HepG2 (cell line): ENCODE results near the gene ACVRL1. TPM values are rescaled to one million over a fixed set of nuclear protein-coding genes. Genes with fewer than 3 reads are reported as not detected.

Source experiments
- E2F5 ChIP-seq: sonication (generic); formaldehyde crosslinking; conservative IDR thresholded peaks from 2 replicates; pipeline ENCODE4 v1.4.0; 2020; ENCODE audit warnings: missing genetic modification reagents
- MED13 ChIP-seq: sonication (generic); formaldehyde crosslinking; IDR thresholded peaks from 2 replicates; pipeline ENCODE4 v1.5.0; 2020; ENCODE audit warnings: missing genetic modification reagents
- NFKB2 ChIP-seq: sonication (generic); formaldehyde crosslinking; IDR thresholded peaks from 2 replicates; pipeline ENCODE4 v1.4.0; 2020; ENCODE audit warnings: missing genetic modification reagents, borderline replicate concordance
- PHB2 ChIP-seq: fragments of 450-650 bp; IDR thresholded peaks from 2 replicates; pipeline ENCODE4 v1.6.1; 2018; ENCODE audit not compliant: partially characterized antibody
- RAD51 ChIP-seq: fragments of 450-650 bp; IDR thresholded peaks from 2 replicates; pipeline ENCODE4 v1.6.1; 2016; ENCODE audit warnings: borderline replicate concordance
- RNF2 ChIP-seq: fragments of 450-650 bp; conservative IDR thresholded peaks from 2 replicates; pipeline ENCODE4 v1.6.1; 2016; ENCODE audit warnings: low read depth
- ZBTB26 ChIP-seq: IDR thresholded peaks from 2 replicates; pipeline ENCODE4 v1.6.1; 2016; ENCODE audit warnings: missing compliant biosample characterization, missing genetic modification reagents, borderline replicate concordance
- ZNF136 ChIP-seq: sonication (generic); formaldehyde crosslinking; IDR thresholded peaks from 2 replicates; pipeline ENCODE4 v1.8.1; 2022; ENCODE audit warnings: low read depth, mild to moderate bottlenecking, moderate library complexity, missing genetic modification reagents
- polyA plus RNA-seq, 8 experiments: library from polyadenylated mRNA; depleted of rRNA in 3 of 8; stranded (reverse) in 7 of 8; unstranded in 1 of 8; fragments of >200 nt; fragmentation: Illumina TruSeq in 4 of 8; extraction: Trizol in 4 of 8; gene quantifications; 2 replicates each; pipeline versions ENCODE4 v1.2.1 to v1.2.3, GENCODE V29; 2011 to 2016; ENCODE audit warnings: low read depth in 4 of 8, missing spikeins in 1 of 8, mixed read lengths in 1 of 8; ENCODE audit not compliant: insufficient read depth in 1 of 8
- total RNA-seq, 5 experiments: library from RNA; depleted of rRNA; stranded (reverse); fragments of >200 nt; fragmentation: Illumina TruSeq; extraction: Trizol; gene quantifications; 2 replicates each; pipeline ENCODE4 v1.2.3, GENCODE V29; 2016; ENCODE audit warnings: low read depth in 1 of 5
- TF ChIP-seq, protein P1 (sequence below): sonication (generic); formaldehyde crosslinking; IDR thresholded peaks from 2 replicates; pipeline ENCODE4 v1.8.0; 2022; ENCODE audit warnings: mild to moderate bottlenecking, missing genetic modification reagents, moderate library complexity
- TF ChIP-seq, protein P2 (sequence below): sonication (generic); formaldehyde crosslinking; conservative IDR thresholded peaks from 2 replicates; pipeline ENCODE4 v1.4.0; 2020; ENCODE audit warnings: missing genetic modification reagents

Gene ACVRL1
- total and polyA plus RNA-seq, 2 of the 13 experiments (the other 11 are each of a cell fraction or from before 2014, with no cell fraction given) = not detected

DNA sequence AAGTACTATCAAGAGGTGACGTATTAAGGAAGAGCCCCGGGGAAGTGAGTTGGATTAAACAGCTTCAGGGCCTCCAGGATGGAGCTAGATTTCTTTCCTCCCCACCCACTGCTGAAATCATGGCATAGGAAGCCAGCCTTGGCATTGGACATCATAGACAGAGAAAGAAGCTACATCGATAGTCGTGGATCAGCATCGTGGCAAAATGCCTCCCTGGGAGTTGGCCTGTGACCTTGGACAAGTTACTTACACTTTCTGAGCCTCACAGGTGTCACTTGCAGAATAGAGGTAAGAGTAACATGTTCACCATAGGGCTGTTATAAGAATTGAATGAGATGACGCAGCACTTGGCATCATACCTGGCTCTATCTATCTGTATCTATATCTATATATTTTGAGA is 13.5 kb upstream of the ACVRL1 start (continued):
- TF ChIP-seq, protein P1, sequence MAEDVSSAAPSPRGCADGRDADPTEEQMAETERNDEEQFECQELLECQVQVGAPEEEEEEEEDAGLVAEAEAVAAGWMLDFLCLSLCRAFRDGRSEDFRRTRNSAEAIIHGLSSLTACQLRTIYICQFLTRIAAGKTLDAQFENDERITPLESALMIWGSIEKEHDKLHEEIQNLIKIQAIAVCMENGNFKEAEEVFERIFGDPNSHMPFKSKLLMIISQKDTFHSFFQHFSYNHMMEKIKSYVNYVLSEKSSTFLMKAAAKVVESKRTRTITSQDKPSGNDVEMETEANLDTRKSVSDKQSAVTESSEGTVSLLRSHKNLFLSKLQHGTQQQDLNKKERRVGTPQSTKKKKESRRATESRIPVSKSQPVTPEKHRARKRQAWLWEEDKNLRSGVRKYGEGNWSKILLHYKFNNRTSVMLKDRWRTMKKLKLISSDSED (CRISPR knock-in tag) = no peak
- no peak for TF ChIP-seq ZNF136 (CRISPR knock-in tag)
- TF ChIP-seq, protein P2, sequence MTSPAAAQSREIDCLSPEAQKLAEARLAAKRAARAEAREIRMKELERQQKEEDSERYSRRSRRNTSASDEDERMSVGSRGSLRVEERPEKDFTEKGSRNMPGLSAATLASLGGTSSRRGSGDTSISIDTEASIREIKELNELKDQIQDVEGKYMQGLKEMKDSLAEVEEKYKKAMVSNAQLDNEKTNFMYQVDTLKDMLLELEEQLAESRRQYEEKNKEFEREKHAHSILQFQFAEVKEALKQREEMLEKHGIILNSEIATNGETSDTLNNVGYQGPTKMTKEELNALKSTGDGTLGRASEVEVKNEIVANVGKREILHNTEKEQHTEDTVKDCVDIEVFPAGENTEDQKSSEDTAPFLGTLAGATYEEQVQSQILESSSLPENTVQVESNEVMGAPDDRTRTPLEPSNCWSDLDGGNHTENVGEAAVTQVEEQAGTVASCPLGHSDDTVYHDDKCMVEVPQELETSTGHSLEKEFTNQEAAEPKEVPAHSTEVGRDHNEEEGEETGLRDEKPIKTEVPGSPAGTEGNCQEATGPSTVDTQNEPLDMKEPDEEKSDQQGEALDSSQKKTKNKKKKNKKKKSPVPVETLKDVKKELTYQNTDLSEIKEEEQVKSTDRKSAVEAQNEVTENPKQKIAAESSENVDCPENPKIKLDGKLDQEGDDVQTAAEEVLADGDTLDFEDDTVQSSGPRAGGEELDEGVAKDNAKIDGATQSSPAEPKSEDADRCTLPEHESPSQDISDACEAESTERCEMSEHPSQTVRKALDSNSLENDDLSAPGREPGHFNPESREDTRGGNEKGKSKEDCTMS (CRISPR knock-in tag) = no peak
- TF ChIP-seq RAD51 = no peak
- TF ChIP-seq MED13 = no peak
- no peak for TF ChIP-seq PHB2
- no peak for TF ChIP-seq RNF2
- no peak for TF ChIP-seq ZBTB26 (CRISPR knock-in tag)
- no peak for TF ChIP-seq E2F5 (CRISPR knock-in tag)
- no peak for TF ChIP-seq NFKB2 (CRISPR knock-in tag)
